ENCODE data around the gene RHNO1.
"Not testable (repeated sequence)": the region's sequence is repeated elsewhere in the genome, so short reads cannot be mapped to it uniquely, and the experiment has no call there.

Gene RHNO1

DNA sequence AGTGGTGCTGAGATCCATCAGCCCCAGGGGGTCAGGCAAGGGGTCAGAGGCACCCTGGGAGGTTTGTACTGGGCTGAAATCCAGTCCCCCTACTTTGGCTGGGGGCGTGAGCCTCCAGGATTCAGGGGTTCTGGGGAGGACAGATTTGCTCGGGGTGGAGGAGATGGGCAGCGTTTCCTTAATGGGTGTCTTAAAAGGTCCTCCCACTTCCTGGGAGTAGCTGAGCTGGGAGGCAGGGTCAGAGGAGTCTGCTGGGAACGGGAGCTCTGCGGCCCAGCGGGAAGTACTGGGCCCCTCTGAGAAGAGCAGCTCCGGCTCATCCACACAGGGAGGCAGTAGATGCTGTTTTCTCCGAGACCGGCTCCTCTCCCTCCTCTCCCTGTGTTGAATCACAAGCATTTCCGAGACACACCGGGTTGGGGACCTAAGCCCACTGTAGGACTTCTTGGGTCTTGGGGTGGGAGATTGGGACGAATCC lies 18.0 kb upstream of the RHNO1 start:
- FAIRE-seq, result no peak

DNA sequence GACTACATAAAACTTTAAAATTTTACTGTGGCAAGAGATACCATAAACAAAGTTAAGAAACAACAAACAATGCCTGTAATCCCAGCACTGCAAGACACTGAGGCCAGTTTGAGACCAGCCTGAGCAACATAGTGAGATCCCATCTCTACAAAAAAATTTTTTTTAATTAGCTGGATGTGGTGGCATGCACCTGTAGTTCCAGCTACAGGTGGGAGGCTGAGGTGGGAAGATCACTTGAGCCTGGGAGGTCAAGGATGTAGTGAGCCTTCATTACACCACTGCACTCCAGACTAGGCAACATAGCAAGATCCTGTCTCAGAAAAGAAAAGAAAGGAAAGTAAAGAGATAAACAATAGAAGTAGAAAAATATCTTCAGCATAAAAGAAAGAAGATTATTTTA lies 16.9 kb upstream of the RHNO1 start:
- no peak for FAIRE-seq

DNA sequence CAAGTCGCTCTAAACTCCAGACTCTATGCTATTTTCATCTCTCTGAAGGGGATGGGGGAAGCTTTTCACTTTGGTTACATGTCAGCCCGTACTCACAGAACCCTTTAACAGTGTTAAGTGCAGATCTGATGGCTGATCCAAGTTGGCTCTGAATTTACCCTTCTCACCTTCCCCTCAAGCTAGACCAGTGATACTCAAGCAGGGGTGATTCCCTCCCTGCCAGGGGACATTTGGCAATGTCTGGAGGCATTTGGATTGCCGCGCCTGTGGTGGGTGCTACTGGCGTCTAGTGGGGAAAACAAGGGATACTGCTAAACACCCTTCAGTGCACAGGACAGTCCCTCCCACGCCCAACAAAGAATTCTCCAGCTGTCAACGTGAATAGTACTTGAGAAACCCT lies 14.1 kb upstream of the RHNO1 start:
- no peak for FAIRE-seq

DNA sequence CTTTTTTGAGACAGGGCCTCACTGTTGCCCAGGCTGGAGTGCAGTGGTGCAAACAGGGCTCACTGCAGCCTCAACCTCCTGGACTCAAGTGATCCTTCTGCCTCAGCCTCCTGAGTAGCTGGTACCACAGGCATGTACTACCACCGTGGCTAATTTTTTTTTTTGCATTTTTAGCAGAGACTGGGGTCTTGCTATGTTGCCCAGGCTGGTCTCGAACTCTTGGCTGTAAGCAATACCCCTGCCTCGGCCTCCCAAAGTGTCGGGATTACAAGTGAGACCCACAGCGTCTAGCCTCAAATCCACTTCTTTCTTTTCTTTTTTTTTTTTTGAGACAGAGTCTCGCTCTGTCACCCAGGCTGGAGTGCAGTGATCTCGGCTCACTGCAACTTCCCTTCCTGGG lies 13.6 kb upstream of the RHNO1 start:
- FAIRE-seq, result not testable (repeated sequence)

GRCh38 chr12:2864198-2864597 lies 12.8 kb upstream of the RHNO1 start:
- FAIRE-seq, result no peak

DNA sequence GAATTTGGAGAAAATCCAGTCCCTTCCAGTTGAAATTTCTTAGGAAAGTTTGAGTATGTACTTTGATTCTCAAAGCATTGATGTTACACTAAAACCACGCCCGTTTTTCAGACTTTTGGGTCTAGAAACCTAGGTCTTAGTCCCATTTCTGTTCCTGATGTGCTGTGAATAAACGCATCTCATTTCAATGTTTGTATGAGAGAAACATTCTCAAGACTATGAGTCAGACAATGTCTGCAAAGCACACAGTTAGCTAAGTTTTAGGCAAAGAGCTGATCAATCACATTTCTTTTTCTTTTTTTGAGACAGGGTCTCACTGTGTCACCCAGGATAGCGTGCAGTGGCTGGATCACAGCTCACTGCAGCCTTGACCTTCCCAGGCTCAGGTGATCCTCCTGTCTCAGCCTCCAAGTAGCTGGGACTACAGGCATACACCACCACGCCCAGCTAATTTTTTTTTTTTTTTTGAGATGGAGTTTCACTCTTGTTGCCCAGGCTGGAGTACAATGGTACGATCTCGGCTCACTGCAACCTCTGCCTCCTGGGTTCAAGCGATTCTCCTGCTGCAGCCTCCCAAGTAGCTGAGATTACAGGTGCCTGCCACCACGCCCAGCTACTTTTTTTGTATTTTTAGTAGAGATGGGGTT lies 7.9 kb upstream of the RHNO1 start:
- FAIRE-seq, result not testable (repeated sequence)

- no peak for FAIRE-seq
Observed at GRCh38 chr12:2876431-2877046, 484 bp upstream of the RHNO1 start.

DNA sequence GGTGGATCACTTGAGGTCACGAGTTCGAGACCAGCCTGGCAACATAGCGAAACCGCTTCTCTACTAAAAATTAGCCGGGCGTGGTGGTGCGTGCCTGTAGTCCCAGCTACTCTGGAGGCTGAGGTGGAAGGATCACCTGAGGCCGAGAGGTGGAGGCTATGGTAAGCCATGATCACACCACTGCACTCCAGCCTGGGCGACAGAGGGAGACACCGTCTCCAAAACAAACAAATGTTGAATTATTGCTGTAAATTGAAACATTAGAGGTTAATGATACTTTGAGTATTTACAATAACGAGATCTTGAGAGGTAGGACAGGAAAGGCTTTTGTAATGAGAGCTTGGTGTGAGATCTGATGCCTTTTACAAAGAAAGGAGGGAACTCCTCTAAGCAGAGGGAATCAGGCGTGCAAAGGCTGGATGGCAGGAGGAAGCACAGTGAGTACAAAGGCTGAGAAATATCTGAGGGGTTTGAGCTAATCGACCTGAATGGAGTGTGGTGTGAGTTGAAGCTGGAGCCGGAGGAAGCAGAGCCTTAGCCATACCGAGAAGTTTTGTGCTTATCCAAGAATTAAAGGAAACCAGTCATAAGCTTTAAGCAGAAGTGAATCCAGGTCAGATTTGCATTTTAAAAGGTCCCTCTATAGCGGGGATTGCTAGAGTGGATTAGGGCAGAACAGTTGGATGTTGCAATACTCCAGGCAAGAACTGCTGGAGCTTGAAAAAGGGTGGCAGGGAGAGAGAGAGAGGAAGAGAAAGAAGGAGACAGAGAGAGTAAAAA lies 1.1 kb downstream of the RHNO1 start:
- FAIRE-seq, result no peak

- no peak for FAIRE-seq
Observed at GRCh38 chr12:2879853-2880252, 2.8 kb downstream of the RHNO1 start.

GRCh38 chr12:2884810-2885209 lies 7.8 kb downstream of the RHNO1 start:
- no peak for FAIRE-seq

GRCh38 chr12:2886768-2887450 lies 9.9 kb downstream of the RHNO1 start:
- FAIRE-seq, result no peak

DNA sequence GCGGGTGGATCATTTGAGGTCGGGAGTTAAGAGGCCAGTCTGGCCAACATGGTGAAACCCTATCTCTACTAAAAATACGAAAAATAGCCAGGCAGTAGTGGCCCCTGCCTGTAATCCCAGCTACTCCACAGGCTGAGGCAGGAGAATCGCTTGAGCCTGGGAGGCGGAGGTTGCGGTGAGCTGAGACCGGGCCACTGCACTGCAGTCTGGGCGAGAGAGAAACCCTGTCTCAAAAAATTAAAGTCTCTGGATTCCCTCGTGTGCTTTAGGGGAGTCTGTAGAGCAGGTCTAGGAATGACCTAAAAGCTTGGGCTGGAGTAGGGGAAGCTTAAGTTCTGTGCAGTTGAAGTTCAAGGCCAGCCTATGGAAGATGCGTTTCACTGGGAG lies 13.0 kb downstream of the RHNO1 start:
- no peak for FAIRE-seq

- FAIRE-seq, result peak; percentile 91
Observed at GRCh38 chr12:2890388-2891239, 13.6 kb downstream of the RHNO1 start, which contains the start of gene TULP3. Gene TULP3 (plus strand): TSS chr12:2890891. CDS start chr12:2890948, 57 bp downstream.

- no peak for FAIRE-seq
Observed at GRCh38 chr12:2891240-2892053, 14.4 kb downstream of the RHNO1 start.

DNA sequence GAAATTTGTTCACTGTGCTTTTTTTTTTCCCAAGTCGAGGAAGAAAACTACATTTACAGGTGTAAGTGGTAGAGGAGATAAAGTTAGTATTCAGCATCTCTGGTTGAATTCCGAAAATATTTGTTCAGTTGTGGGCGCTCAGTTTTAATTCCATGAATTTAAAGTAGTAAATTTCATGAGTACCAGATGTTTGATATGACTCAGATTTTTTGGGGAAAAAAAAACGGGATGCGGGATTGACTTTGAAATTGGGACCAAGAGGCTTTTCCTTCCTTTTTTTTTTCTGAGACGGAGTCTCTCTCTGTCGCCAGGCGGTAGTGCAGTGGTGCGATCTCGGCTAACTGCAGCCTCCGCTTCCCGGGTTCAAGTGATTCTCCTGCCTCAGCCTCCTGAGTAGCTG lies 15.2 kb downstream of the RHNO1 start:
- FAIRE-seq, result no peak

DNA sequence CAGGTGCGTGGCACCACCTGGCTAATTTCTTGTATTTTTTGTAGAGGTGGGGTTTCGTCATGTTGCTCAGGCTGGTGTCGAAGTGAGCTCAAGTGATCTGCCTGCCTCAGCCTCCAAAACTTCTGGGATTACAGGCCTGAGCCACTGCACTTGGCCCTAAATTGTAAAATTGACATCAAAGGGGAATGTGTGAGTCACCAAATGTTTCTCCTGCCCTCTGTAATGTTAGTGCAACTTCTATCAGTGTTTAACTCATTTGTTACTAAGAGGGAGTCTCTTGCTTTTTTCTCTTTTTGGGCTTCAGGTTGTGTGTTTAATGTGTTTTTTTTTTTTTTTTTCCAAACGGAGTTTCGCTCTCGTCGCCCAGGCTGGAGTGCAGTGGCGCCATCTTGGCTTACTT lies 16.0 kb downstream of the RHNO1 start:
- peak; percentile 85 for FAIRE-seq

DNA sequence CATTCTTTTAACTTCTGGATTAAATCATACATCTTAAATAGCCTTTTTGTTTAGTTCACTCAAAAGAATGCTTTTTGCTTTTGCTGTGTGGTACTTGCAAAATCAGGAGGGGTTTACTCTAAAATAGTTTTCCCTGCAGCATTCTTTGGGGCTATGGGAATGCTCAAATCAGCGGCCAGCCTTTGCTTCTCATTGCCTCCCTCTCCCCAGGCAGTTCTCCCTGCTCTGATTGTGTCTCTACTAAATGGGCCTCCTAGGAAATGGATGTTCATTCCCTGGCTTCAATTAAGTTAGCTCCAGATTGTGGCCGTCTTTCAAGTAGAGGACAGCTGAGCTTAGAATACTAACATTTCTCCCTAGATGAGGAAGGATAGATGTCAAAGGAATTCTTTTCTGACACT lies 18.0 kb downstream of the RHNO1 start:
- FAIRE-seq, result no peak

GRCh38 chr12:2895511-2895910 lies 18.5 kb downstream of the RHNO1 start:
- FAIRE-seq, result no peak

DNA sequence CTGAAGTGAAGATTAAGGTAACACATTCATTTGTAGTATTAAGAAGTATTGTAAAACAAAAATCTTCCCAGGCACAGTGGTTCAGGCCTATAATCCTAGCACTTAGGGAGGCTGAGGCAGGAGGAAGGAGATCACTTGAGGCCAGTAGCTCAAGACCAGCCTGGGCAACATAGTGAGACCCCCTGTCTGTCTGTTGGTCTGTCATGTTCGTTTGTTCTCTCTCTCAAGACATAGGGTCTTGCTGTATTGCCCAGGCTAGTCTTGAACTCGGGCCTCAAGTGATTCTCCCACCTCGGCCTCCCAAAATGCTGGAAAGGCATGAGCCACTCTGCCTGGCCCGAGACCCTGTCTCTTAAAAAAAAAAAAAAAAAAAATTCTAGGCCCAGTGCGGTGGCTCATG lies 20.4 kb downstream of the RHNO1 start:
- no peak for FAIRE-seq

DNA sequence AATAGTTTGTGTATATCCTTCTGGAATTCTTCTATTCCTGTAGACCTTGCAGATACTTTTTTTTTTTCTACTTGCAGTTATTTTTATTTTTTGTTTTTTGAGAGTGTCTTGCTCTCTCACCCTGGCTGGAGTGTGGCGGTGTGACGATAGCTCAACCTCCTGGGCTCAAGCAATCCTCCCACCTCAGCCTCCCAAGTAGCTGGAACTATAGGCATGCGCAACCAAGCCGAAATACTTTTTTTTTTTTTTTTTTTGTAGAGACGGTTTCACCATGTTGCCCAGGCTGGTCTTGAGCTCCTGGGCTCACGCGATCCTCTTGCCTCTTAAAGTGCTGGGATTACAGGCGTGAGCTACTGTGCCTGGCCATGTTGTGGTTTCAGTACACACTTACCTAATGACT lies 23.6 kb downstream of the RHNO1 start:
- FAIRE-seq, result no peak

DNA sequence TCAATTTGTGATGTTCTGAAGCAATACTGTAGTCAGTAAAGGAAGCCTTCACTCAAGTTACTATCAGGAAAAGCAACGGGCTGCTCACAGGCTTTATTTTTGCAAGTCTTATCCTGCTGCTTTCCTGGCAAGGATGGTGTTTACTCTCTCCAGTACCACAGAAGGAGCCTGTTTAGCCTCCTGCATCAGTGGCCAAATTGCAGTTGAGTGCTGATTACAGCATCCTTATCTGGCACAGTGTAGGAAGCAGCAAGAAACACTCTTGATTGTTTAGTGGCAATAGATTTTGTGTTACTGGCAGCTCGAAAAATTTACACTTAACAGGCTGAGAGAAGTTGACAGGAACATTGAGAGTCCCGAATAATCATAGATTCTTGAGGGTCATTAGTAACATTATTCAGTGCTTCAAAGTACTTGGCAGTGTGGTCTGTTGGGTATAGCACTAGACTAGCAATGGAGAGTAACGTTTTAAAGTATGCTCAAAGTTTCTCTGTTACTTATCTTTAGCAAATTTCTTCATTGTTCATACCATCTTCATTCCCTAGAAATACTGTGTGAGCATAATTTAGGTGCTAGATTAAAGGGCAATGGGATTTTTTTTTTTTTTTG lies 25.4 kb downstream of the RHNO1 start:
- FAIRE-seq, result no peak
